OCI-M2 (cell line): ENCODE measurements around the gene GDI2.
"Not testable (repeated sequence)": the region's sequence is repeated elsewhere in the genome, so short reads cannot be mapped to it uniquely, and the experiment has no call there.

Experiments used
- DNase-seq: peaks from one replicate; lab custom pipeline; 2025; ENCODE audit not compliant: unreplicated experiment; lab: John Stamatoyannopoulos, UW

GDI2 gene

DNA sequence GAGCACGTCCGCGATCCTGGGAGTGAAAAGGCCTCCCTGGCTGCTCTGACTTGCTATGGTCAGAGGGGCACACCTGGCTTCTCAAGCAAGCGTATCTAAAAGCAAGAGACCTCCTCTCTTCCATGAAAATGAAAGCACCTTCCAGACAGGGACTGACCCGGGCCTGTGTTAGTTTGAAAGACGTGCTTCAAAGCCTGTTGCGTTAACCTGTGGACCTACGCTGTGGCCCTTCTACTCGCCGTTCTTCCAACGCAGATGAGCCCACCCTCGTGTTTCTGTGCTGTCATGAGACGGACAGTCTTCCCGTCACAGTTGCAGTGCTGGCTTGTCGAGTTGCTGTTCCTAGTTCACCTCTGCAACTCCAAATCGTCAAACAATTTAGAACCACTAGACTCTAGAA, 15.5 kb upstream of the GDI2 start:
- no peak for DNase-seq

DNA sequence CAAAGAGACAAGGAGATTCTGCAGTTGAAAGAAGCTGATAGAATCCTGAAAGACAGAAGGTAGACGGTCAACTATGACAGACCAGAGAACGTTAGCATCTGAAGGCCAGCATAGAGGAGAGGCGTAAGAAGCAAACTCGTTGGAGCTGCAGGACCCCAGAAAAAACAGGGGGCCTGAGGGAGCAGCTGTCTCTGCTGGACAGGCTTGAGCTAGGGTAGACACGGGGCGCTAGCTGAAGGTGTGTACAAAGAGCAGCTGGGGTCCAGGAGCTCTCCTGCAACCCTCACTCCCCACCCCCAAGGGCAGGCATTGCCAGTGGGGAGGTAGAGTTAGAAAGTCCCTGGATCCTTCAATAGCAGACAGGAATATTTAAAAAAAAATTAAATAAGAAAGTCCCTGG, 14.6 kb upstream of the GDI2 start:
- no peak for DNase-seq

GRCh38 chr10:5826511-5826910, 13.3 kb upstream of the GDI2 start:
- not testable (repeated sequence) for DNase-seq

DNA sequence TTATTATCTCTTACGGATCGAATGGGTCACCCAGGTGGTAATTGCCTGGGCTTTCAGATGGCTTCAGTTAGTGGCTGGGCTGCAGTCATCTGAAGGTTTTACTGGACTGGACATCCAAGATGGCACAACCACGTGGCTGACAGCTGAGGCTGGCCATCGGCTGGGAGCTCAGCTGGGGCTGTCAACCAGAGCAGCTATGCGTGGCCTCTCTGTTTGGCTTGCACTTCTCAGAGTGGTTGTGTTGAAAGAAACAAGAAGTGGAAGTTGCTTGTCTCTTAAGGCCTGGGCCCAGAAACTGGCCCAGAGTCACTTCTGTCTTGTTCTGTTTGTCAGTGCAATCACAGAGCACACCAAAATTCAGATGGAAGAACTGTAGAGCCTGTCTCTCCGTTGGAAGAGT, 5.7 kb upstream of the GDI2 start:
- DNase-seq: no peak

GRCh38 chr10:5818048-5818331, 4.8 kb upstream of the GDI2 start:
- no peak for DNase-seq

GRCh38 chr10:5817322-5818047, 4.3 kb upstream of the GDI2 start:
- no peak for DNase-seq

DNA sequence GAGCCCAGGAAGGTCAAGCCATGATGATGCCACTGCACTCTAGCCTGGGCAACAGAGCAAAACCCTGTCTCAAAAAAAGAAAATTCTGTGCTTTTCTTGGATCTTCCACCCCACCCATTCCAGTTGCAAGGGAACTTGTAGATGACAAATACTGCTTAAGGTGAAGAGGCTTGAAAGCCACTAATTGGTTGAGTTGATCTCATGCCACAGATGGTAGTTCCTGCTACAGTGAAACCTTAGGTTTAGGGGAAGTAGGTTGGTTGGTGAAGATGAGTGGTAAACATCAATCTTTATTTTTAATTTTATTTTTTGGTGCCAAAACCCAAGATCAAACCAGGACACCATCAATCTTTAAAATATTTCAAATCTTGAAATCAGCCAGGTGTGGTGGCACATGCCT, 2.9 kb upstream of the GDI2 start:
- DNase-seq: no peak

DNA sequence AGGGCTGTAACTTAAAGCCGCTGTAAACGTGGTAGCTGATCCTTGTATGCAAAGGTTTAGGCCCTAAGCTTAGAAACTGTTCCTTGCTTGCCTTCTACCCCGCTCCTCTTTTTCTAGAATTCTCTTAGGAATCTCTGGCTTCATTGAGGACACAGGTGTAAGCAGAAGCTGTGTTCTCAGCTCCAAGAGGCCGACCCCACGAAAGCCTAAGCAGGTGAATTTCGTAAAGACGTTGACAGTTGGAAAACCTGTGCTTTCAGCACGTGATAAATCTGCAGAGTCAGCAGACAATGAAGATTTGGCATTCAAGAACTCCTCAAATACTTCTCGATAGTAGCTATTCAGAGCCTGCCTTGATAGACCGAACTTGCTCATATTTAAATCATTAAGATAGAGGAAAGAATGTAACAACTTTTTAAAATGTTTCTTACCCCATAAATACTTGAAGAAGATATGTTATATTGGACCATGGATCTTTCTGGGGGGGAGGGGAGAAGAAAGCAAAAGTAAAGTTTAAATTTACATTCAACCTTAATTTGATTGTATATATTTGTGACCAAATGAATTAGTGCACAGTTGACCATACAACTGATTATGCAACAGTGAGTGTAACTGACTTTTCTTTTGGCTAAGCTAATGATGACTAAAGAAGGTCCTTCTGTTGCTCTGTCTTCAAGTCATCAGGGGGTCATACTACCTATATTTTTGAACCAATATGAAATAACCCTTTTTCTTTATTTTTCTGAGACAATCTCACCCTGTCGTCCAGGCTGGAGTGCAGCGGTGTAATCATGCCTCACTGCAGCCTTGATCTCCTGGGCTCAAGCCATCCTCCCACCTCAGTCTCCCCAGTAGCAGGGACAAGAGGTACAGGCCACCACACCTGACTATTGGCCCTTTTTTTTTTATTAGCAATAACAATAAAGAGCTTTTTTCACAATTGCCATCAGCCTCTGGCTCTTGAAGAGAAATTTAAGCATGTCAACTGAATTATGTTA, 1.2 kb upstream of the GDI2 start:
- DNase-seq: no peak

DNA sequence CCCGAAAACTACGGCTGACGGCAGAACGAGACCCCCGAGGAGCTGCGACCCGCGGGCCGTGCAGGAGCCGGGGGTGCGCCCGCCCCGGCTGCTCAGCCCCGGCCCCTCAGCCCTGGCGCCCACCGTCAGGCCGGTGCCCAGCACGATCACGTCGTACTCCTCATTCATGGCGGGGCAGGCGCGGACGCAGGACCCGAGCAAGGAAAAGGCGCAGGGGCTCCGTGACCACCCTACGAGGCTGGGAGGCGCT, 218 bp downstream of the GDI2 start:
- no peak for DNase-seq

DNA sequence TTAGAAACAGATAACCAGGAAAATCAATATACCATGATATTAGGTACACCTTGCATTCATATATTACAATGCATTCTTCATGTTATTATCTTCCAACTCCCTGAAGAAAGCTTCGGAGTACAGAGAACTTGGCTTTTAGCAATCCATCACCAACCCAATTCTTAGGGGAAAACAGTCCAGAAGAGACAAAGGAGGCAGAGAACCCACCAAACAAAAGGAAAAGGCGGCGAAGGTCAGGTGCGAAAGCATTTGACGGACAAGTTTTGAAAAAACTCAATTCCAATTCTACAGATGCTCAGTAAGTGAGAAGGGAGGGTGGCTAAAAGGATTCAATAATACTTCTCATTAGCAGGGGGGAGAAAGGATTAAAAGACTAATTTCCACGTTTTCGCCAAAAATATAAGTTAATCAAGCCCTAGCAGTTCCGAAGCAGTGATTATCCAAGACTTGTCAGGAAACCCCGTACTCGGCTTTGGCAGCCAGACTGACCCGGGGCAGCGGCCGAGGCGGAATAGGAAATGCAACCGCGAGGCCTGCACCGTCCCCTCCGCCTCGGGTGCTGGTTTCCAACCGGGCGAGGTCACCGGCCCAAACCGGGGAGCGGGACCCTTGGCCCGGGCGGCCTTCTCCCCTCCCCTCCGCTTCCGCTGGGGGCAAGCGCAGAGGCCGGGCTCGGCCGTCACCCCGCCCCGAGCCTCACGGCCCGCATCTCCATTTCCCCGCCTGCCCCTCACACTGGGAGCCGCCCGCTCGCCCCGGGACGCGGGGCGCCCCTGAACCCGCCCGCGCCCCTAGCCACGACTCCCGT, 747 bp downstream of the GDI2 start:
- no peak for DNase-seq

DNA sequence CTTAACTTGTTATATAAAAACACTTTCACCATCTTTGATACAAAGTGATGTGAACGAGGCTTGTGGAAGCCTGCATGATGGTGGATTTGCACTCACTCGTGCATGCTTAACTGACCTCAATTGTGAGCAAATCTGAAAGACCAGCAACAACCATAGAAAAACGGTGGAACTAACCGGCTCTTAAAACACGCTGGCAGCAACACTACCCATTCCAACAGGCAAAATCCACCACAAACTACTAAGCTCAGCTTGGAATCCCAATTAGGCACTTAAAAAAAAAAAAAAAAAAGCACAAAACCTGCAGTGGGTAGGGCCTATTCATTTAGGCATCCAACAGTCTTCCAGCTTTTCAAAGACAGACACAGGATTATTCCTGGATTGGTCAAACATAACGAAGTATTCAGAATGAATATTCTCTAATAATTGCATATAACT, 1.8 kb downstream of the GDI2 start:
- no peak for DNase-seq

DNA sequence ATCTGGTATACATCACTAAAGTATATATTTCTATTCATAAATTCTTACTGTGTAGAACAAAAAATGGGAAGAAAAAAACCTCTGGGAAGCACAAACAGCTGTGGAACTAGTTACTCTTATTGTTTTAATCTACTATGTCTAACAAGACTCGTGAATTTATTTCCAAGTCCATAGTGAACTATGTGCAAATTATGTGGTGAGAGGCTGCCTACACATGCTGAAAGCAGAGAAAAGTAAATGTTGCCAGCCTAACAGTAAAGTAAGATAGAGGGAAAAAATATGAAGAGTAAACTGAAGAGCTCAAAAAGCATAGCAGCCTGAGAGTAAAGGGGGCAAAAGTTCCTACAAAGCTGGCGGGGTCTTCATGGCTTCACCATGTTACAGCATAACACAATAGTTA, 3.0 kb downstream of the GDI2 start:
- DNase-seq: no peak

DNA sequence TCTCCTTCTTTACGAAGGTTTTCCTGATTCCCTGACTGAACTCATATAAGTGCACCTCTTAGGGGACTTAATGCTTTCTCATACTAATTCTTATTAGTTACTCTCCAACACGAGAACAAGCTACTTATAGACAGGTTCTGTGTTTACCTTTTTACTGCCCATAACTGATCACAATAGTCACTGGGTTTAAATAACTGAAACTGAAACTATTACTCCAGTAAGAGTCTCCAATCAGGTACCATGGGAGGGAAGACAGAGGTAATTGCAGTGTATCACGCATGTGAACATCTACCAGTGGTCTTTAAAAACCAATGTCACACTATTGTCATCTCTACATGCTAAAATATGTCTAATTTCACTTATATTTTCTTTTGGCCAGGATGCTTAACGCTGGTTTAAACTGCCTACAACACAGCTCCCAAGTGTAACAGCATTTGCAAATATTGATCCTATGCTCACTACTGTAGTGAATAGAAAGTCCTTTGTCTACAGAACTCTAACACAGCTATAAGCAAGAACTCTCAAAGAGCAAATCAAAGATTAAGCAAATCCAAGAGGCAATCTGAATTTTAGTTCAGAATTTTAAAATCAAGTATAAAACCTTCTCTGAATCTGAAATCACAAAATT, 3.6 kb downstream of the GDI2 start:
- DNase-seq: no peak

DNA sequence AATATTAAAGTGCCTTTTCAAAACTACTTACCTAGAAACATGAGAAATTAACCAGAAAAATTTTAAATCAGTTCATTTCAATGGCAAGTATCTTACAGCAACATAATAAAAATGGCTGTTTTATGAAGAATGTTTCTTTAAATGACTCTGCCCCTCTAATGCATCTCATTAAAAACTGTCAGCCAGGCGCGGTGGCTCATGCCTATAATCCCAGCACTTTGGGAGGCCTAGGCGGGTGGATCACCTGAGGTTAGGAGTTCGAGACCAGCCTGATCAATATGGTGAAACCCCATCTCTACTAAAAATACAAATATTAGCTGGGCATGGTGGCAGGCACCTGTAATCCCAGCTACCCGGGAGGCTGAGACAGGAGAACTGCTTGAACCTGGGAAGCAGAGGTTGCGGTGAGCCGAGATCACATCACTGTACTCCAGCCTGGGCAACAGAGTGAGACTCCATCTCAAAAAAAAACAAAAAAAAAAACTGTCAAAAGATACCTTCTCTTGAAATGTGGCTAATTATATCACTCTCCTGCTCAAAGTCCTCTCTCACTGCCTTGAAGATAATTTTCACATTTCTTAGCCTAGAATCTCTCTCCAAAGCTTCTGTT, 4.3 kb downstream of the GDI2 start:
- DNase-seq: not testable (repeated sequence)

GRCh38 chr10:5806745-5807144, 6.5 kb downstream of the GDI2 start:
- no peak for DNase-seq

GRCh38 chr10:5805711-5806110, 7.5 kb downstream of the GDI2 start:
- no peak for DNase-seq

- no peak for DNase-seq
Observed at GRCh38 chr10:5805260-5805659, 8.0 kb downstream of the GDI2 start.

DNA sequence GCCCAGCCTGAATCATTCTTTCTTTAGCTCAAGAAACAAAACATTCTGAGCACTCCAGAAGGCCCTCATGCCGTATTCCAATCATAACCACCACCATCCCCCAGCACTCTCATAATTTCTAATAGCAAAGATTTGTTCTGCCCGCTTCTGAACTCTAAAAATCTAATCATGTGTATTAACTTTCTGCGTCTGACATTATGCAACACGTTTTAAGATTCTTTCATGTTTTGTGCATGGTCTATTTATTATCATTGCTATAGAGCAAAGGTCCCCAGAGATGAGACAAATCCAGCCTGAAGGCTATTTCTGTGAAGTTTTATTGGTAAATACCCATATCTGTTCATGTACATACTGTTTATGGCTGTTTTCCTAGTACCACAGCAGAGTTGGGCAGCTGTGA, 8.8 kb downstream of the GDI2 start:
- no peak for DNase-seq

DNA sequence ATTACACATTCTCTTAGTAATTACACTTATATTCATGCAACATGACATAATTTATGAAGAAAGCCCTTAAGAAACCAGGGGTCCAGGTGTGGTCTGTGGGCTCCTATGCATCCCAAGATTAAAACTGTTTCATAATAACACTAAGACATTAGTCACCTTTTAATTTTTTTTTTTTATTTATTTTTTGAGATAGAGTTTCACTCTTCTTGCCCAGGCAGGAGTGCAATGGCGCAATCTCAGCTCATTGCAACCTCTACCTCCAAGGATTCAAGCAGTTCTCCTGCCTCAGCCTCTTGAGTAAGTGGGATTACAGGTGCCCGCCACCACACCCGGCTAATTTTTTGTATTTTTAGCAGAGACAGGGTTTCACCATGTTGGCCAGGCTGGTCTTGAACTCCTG, 12.5 kb downstream of the GDI2 start:
- DNase-seq: no peak

DNA sequence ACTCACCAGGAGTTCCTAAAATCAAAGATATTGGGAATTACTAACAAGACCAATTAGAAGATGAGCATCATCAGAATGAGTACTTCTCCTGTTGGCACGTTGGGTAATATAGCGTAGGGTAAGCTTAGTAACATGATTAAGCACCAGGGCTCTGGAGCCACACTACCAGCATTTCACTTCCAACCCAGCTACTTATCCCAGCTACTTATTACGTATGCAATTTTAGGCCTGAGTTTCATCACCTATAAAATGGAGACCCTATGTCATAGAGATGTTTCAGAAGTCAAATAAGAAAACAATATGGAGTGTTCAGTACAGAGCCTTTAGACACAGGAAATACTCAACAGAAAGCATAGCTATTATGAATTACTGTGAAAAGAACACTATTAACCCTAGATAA, 19.0 kb downstream of the GDI2 start:
- DNase-seq: no peak

GRCh38 chr10:5789626-5790025, 23.6 kb downstream of the GDI2 start:
- no peak for DNase-seq
